PFSK-1 (cell line): ENCODE data around the gene REC8.

Source experiments
- REST ChIP-seq, 2 experiments: IDR thresholded peaks; 2 replicates each; pipeline versions ENCODE4 v1.6.1 to v1.8.0; 2011 to 2012; ENCODE audit warnings: low read depth in 2 of 2, low read length in 2 of 2, control low read depth in 1 of 2, inconsistent platforms in 1 of 2, mild to moderate bottlenecking in 1 of 2, moderate library complexity in 1 of 2; ENCODE audit not compliant: insufficient read depth in 1 of 2
- TAF1 ChIP-seq: IDR thresholded peaks from 2 replicates; pipeline ENCODE4 v1.6.1; 2012; ENCODE audit warnings: low read length, control low read depth, borderline replicate concordance; ENCODE audit not compliant: insufficient read depth

DNA sequence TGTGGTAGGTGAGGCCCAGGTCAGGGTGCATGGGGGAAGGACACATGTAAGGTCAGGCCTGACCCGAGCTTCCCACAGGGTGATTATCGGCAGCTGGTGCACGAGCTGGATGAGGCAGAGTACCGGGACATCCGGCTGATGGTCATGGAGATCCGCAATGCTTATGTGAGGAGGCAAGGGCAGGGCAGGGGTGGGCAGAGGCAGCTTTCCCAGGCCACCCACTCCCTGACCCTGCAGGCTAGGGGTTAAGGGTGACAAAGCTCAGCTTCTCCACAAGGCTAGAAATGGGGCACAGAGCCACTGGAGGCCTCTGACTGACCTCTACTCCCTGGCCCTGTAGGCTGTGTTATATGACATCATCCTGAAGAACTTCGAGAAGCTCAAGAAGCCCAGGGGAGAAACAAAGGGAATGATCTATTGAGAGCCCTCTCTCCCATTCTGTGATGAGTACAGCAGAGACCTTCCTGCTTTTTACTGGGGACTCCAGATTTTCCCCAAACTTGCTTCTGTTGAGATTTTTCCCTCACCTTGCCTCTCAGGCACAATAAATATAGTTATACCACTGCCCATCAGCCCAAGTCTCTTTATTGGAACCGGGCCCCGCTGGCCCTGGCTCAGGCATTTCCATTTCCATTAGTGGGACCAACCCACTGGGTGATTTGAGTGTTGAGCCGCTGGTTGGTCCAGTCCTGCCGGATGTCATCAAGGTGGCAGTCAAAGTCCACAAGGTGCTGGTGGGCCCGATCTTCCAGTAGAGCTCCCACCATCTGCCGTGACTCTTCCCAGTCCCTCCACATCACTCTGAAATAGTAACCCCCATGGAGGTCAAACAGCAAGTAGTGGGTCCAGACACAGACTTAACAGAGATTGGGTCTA lies 33.2 kb upstream of the REC8 start:
- TF ChIP-seq REST (IDR thresholded peaks at IDR 0.05; ENCODE audit: insufficient read depth in 1 of 2, low read depth in 2 of 2, low read length in 2 of 2) = no peak
- no peak for TF ChIP-seq TAF1
